GM21576 (cell line): ENCODE measurements around the gene CA10.

ENCODE experiments used
- ATAC-seq: cut with Tn5 transposase; IDR thresholded peaks from one replicate; pipeline ENCODE4 v1.9.1; 2021; ENCODE audit warnings: mild to moderate bottlenecking, moderate library complexity; ENCODE audit not compliant: unreplicated experiment

The CA10 gene

GRCh38 chr17:51661403-51661802 lies 497.1 kb downstream of the CA10 start:
- no peak for ATAC-seq

- ATAC-seq = no peak
Observed at GRCh38 chr17:51660266-51660665, 498.2 kb downstream of the CA10 start.

- ATAC-seq = no peak
Observed at GRCh38 chr17:51657224-51657623, 501.3 kb downstream of the CA10 start.

GRCh38 chr17:51653878-51654277 lies 504.6 kb downstream of the CA10 start:
- no peak for ATAC-seq

- ATAC-seq = no peak
Observed at GRCh38 chr17:51652529-51652928, 506.0 kb downstream of the CA10 start.

GRCh38 chr17:51651513-51652298 lies 506.8 kb downstream of the CA10 start:
- ATAC-seq = no peak

GRCh38 chr17:51650772-51651171 lies 507.7 kb downstream of the CA10 start:
- ATAC-seq = no peak

GRCh38 chr17:51650202-51650601 lies 508.3 kb downstream of the CA10 start:
- ATAC-seq = no peak

- no peak for ATAC-seq
Observed at GRCh38 chr17:51647826-51648225, 510.7 kb downstream of the CA10 start.

- no peak for ATAC-seq
Observed at GRCh38 chr17:51647067-51647466, 511.4 kb downstream of the CA10 start.

GRCh38 chr17:51646539-51646938 lies 512.0 kb downstream of the CA10 start:
- no peak for ATAC-seq

- no peak for ATAC-seq
Observed at GRCh38 chr17:51645056-51645455, 513.5 kb downstream of the CA10 start.

- no peak for ATAC-seq
Observed at GRCh38 chr17:51643702-51644490, 514.6 kb downstream of the CA10 start.

GRCh38 chr17:51642029-51642428 lies 516.5 kb downstream of the CA10 start:
- no peak for ATAC-seq

GRCh38 chr17:51640108-51640622 lies 518.3 kb downstream of the CA10 start:
- ATAC-seq = no peak

GRCh38 chr17:51638971-51639370 lies 519.5 kb downstream of the CA10 start:
- no peak for ATAC-seq

GRCh38 chr17:51636291-51636690 lies 522.2 kb downstream of the CA10 start:
- no peak for ATAC-seq

- ATAC-seq = no peak
Observed at GRCh38 chr17:51630101-51630671, 528.3 kb downstream of the CA10 start.

GRCh38 chr17:51629232-51629631 lies 529.3 kb downstream of the CA10 start:
- ATAC-seq = no peak

- no peak for ATAC-seq
Observed at GRCh38 chr17:51627779-51628178, 530.7 kb downstream of the CA10 start.

- no peak for ATAC-seq
Observed at GRCh38 chr17:51618476-51618875, 540.0 kb downstream of the CA10 start.

- no peak for ATAC-seq
Observed at GRCh38 chr17:51617986-51618385, 540.5 kb downstream of the CA10 start.
